NB4 (cell line): ENCODE data around the gene RIMS1.

Experiments
- MYC ChIP-seq: IDR thresholded peaks from 2 replicates; pipeline ENCODE4 v1.6.1; 2011; ENCODE audit warnings: low read depth, low read length
- POLR2A ChIP-seq: IDR thresholded peaks from 2 replicates; pipeline ENCODE4 v1.6.1; 2011; ENCODE audit warnings: mild to moderate bottlenecking; ENCODE audit not compliant: insufficient read length; ENCODE audit errors: extremely low read depth
- TF ChIP-seq, protein P1 (sequence below): IDR thresholded peaks from one replicate; pipeline ENCODE4 v1.5.1; 2012; ENCODE audit warnings: low read depth, low read length
- TF ChIP-seq, protein P2 (sequence below): IDR thresholded peaks from 2 replicates; pipeline ENCODE4 v1.6.1; 2011; ENCODE audit warnings: low read depth, low read length

DNA sequence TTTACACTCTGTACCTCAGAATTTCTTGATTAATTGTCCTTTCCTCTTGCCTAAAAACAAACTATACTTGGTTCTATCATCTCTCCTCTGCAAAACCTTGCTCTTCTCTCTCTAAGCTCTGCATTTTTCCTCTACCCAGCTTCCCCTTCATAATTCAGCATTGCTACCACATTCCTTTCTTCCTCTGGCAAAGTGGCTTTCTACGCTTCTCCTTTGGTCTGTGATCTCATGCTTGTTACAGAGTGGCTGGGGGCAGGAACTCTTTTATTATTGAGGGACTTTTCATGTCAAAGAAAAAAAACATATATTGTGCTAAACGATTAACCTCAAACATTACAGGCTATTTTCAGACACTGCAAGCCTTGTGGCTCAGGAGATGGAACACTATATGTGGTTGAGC, 402.2 kb downstream of the RIMS1 start:
- TF ChIP-seq, protein P1, sequence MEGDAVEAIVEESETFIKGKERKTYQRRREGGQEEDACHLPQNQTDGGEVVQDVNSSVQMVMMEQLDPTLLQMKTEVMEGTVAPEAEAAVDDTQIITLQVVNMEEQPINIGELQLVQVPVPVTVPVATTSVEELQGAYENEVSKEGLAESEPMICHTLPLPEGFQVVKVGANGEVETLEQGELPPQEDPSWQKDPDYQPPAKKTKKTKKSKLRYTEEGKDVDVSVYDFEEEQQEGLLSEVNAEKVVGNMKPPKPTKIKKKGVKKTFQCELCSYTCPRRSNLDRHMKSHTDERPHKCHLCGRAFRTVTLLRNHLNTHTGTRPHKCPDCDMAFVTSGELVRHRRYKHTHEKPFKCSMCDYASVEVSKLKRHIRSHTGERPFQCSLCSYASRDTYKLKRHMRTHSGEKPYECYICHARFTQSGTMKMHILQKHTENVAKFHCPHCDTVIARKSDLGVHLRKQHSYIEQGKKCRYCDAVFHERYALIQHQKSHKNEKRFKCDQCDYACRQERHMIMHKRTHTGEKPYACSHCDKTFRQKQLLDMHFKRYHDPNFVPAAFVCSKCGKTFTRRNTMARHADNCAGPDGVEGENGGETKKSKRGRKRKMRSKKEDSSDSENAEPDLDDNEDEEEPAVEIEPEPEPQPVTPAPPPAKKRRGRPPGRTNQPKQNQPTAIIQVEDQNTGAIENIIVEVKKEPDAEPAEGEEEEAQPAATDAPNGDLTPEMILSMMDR: no peak
- TF ChIP-seq, protein P2, sequence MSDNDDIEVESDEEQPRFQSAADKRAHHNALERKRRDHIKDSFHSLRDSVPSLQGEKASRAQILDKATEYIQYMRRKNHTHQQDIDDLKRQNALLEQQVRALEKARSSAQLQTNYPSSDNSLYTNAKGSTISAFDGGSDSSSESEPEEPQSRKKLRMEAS: no peak
- no peak for TF ChIP-seq MYC
- TF ChIP-seq POLR2A: no peak
